ENCODE results near the gene TARM1. TPM values are rescaled to one million over a fixed set of nuclear protein-coding genes. Genes with fewer than 3 reads are reported as not detected.

Gene TARM1
- total and polyA plus RNA-seq, 2 experiments from 2014 or later, result not detected

GRCh38 chr19:54062643-54063042, 18.5 kb downstream of the TARM1 start:
- H3K36me3 Mint-ChIP-seq (ENCODE audit: low read depth), result no peaks in the 10 kb centered on the region
- H3K4me1 Mint-ChIP-seq, result peaks cover 2% of the 10 kb centered on the region; the same call in 1 of the 3 replicates
- Histone ChIP-seq H2AFZ (no peak overlapping the region), H3F3A (replicated peaks; ENCODE audit: low read depth) (no peaks in the 10 kb centered on the region), H3K36me3 (ENCODE audit: insufficient read depth) (no peaks in the 10 kb centered on the region), H3K27me3 (ENCODE audit: insufficient read depth) (no peaks in the 10 kb centered on the region), H3K27ac (ENCODE audit: low read depth) (no peak overlapping the region), H3K9me2 (ENCODE audit: insufficient read depth) (no peaks in the 10 kb centered on the region), H3K4me3 (no peak overlapping the region), H3K79me2 (replicated peaks; ENCODE audit: insufficient read depth) (no peaks in the 10 kb centered on the region), H4K20me1 (replicated peaks; ENCODE audit: insufficient read depth) (no peaks in the 10 kb centered on the region), H3K4me2 (no peak overlapping the region), H3K4me1 (ENCODE audit: insufficient read depth) (no peaks in the 10 kb centered on the region)
- no peak for ATAC-seq
- DNase-seq (ENCODE audit: low spot score), result no peak
- no peaks in the 10 kb centered on the region; the same call in 2 of the 3 replicates for H3K9me3 Mint-ChIP-seq
- H3K4me3 Mint-ChIP-seq, result no peak overlapping the region
- no peak overlapping the region for H3K27ac Mint-ChIP-seq
- TF ChIP-seq STAT1 (IDR thresholded peaks at IDR 0.05; ENCODE audit: unreplicated experiment), result no peak
- TF ChIP-seq ZNF114 (CRISPR knock-in tag; IDR thresholded peaks at IDR 0.05), result no peak
- no peak for TF ChIP-seq ZNF331 (CRISPR knock-in tag; IDR thresholded peaks at IDR 0.05; ENCODE audit: low read depth)
- TF ChIP-seq ZNF462 (CRISPR knock-in tag; IDR thresholded peaks at IDR 0.05), result no peak
- no peak for TF ChIP-seq JUNB (IDR thresholded peaks at IDR 0.05; ENCODE audit: unreplicated experiment)
- TF ChIP-seq ETS1 (IDR thresholded peaks at IDR 0.05), result no peak
- no peak for TF ChIP-seq POLR2AphosphoS5 (IDR thresholded peaks at IDR 0.05; ENCODE audit: low read depth)
- TF ChIP-seq, protein P1, sequence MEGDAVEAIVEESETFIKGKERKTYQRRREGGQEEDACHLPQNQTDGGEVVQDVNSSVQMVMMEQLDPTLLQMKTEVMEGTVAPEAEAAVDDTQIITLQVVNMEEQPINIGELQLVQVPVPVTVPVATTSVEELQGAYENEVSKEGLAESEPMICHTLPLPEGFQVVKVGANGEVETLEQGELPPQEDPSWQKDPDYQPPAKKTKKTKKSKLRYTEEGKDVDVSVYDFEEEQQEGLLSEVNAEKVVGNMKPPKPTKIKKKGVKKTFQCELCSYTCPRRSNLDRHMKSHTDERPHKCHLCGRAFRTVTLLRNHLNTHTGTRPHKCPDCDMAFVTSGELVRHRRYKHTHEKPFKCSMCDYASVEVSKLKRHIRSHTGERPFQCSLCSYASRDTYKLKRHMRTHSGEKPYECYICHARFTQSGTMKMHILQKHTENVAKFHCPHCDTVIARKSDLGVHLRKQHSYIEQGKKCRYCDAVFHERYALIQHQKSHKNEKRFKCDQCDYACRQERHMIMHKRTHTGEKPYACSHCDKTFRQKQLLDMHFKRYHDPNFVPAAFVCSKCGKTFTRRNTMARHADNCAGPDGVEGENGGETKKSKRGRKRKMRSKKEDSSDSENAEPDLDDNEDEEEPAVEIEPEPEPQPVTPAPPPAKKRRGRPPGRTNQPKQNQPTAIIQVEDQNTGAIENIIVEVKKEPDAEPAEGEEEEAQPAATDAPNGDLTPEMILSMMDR (conservative IDR thresholded peaks at IDR 0.05; ENCODE audit: low read depth in 2 of 2), result no peak
- H3K27me3 Mint-ChIP-seq (ENCODE audit: insufficient read depth, low read depth, poor library complexity), result peaks cover 17% of the 10 kb centered on the region

Data from GM23338 (cell line).